Esophagus squamous epithelium (tissue), 5 donors: Measurements from ENCODE around the gene KLC1. TPM values are rescaled to one million over a fixed set of nuclear protein-coding genes. Genes with fewer than 3 reads are reported as not detected.

Experiments
- DNase-seq: peaks from one replicate; lab custom pipeline; 2025; lab: John Stamatoyannopoulos, UW
- H3K27ac ChIP-seq, 4 donors: fragments of 200-600 bp; sonication (generic); one replicate each; pipeline ENCODE4 v1.5.1; 2016 to 2019; ENCODE audit warnings: mild to moderate bottlenecking in 1 of 4
- H3K27me3 ChIP-seq, 4 donors: fragments of 200-600 bp; sonication (generic); 1 replicate in 3 of 4; 2 replicates in 1 of 4; pipeline versions ENCODE4 v1.5.1 to v1.6.0; 2017 to 2021; ENCODE audit warnings: antibody characterized with exemption in 1 of 4
- H3K36me3 ChIP-seq, 3 donors: fragments of 200-600 bp; sonication (generic); one replicate each; pipeline ENCODE4 v1.5.1; 2016 to 2019
- H3K4me1 ChIP-seq, 3 donors: fragments of 200-600 bp; sonication (generic); one replicate each; pipeline ENCODE4 v1.5.1; 2017 to 2019
- H3K4me3 ChIP-seq, 4 donors: fragments of 200-600 bp; sonication (generic); 1 replicate in 3 of 4; 2 replicates in 1 of 4; pipeline ENCODE4 v1.5.1; 2016 to 2019; ENCODE audit warnings: mild to moderate bottlenecking in 2 of 4, moderate library complexity in 1 of 4
- H3K9me3 ChIP-seq, 3 donors: fragments of 200-600 bp; sonication (generic); one replicate each; pipeline ENCODE4 v1.5.1; 2016 to 2019
- POLR2A ChIP-seq, 4 donors: fragments of 450-650 bp; IDR thresholded peaks; one replicate each; pipeline ENCODE4 v1.6.1; 2017; ENCODE audit warnings: antibody characterized with exemption in 4 of 4, mild to moderate bottlenecking in 4 of 4, moderate library complexity in 3 of 4
- WGBS, 2 donors: methylation state at CpG; one replicate each; pipeline ENCODE4 v1.1.5; 2018; 5-methylcytosine and 5-hydroxymethylcytosine counted together
- intact Hi-C: fragments of 100-400 bp; cut with DNase I; formaldehyde crosslinking; loops from one replicate; pipeline ENCODE4 v1.15.0; 2022
- total RNA-seq, 4 donors: library from RNA; depleted of rRNA; stranded (reverse); fragments of >200 nt; gene quantifications; one replicate each; pipeline ENCODE4 v1.1.0, GENCODE V29; 2016
- TF ChIP-seq, protein P1 (sequence below), 6 experiments: fragments of 450-650 bp in 4 of 6; fragments of 200-600 bp in 2 of 6; sonication (generic) in 2 of 6; IDR thresholded peaks; one replicate each; pipeline ENCODE4 v1.5.1; 2016 to 2019; ENCODE audit warnings: antibody characterized with exemption in 6 of 6, mild to moderate bottlenecking in 4 of 6, moderate library complexity in 4 of 6
- donor health status: DM: yes; HTN: yes; CAD: no.

The KLC1 gene
- total RNA-seq, 4 donors from 2014 or later = 101 to 285 (median 194) TPM

DNA sequence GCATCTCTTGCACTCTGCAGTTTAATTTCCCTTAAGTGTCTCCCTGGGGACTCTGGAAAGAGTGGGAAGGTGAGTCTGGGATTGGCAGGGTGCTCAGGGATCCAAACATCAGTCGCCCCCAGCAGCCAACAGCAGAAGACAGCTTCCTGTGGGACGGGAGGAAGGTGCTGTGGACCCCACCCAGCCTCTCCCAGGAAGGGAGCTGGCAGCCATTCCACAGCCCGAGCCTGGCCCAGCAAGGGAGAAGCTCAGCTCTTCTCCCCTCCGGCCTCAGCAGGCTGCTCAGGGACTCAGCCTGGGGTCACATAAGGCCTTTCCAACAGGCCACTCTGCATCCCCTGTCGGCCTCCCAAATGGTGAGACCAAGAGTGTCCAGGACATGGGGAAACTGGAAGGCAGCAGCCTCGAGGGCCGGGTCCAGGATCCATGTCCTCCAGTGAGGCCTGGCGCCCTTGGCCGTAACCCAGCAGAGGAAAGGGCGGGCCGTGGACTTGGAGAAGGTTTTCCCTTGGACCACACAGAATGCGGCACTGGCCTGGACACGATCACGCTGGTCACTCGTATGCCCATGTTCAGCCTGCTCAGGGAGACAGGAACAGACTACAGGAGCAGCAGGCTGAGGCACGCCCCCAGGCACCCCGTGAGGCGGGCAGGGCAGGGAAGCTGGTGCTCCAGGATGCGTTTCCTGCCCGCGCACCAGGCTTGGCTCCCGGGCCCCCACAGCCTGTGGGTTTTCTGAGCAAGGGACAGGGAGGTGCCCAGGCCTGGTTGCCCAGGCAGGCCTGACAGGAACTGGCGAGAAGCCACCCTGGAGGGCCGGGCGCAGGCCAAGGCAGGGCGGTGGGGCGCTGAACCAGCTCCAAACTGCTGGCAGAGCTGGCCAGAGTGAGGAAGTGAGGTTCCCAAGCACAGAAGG lies 82.8 kb downstream of the KLC1 start:
- WGBS, 2 donors = 19 to 36% methylated on average over 4 to 8 of the region's 27 CpGs
- intact Hi-C loops = no loop called here
- H3K27ac ChIP-seq = peak overlapping the region; percentile 87 to 94 (median 90)
- TF ChIP-seq POLR2A (IDR thresholded peaks at IDR 0.05) = no peak
- TF ChIP-seq, protein P1, sequence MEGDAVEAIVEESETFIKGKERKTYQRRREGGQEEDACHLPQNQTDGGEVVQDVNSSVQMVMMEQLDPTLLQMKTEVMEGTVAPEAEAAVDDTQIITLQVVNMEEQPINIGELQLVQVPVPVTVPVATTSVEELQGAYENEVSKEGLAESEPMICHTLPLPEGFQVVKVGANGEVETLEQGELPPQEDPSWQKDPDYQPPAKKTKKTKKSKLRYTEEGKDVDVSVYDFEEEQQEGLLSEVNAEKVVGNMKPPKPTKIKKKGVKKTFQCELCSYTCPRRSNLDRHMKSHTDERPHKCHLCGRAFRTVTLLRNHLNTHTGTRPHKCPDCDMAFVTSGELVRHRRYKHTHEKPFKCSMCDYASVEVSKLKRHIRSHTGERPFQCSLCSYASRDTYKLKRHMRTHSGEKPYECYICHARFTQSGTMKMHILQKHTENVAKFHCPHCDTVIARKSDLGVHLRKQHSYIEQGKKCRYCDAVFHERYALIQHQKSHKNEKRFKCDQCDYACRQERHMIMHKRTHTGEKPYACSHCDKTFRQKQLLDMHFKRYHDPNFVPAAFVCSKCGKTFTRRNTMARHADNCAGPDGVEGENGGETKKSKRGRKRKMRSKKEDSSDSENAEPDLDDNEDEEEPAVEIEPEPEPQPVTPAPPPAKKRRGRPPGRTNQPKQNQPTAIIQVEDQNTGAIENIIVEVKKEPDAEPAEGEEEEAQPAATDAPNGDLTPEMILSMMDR (IDR thresholded peaks at IDR 0.05) = no peak
- peak overlapping the region in 1 of 4 donors; percentile 28 for H3K4me3 ChIP-seq
- no peak for DNase-seq
- H3K36me3 ChIP-seq = peaks cover 0 to 16% (median 9%) of the 10 kb centered on the region in 3 donors
- H3K4me1 ChIP-seq = peaks cover 65 to 91% (median 75%) of the 10 kb centered on the region in 3 donors
- H3K9me3 ChIP-seq = no peaks in the 10 kb centered on the region
- no peaks in the 10 kb centered on the region for H3K27me3 ChIP-seq

DNA sequence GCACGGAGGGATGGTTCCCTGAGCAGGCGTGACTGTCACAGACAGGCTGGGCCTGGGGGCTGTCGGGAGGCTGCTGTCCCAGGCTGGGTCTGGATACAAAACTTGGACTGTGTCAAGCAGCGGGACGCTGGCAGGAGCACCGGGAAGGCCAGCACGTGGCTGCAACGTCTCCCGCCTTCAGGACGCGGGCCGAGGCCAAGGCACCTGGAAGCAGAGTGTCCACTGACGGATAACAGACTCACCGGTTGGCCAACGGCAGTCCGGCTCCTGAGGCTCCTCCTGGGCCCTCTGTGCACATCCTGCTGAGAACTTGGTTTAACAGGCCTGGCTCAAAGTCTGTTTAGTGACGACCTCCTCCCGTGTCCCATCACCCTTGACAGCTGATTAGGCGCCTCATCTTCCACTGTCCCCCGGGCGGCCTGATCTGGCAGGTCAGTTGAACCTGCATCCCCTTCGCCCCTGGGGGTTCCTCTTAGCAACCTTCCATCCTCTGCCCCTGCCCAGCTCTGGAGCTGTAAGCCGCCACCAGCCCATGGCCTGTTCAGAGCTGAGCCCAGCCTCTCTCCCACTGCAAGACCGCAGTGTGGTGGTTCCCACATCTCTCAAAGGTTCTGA lies 83.7 kb downstream of the KLC1 start:
- H3K27me3 ChIP-seq = no peaks in the 10 kb centered on the region
- WGBS, 2 donors = 63 to 65% methylated on average over 9 to 16 of the region's 24 CpGs
- intact Hi-C loops = no loop called here
- no peaks in the 10 kb centered on the region for H3K9me3 ChIP-seq
- TF ChIP-seq POLR2A (IDR thresholded peaks at IDR 0.05) = no peak
- TF ChIP-seq, protein P1 (IDR thresholded peaks at IDR 0.05) = no peak
- H3K27ac ChIP-seq = peak overlapping the region; percentile 87 to 94 (median 90)
- H3K36me3 ChIP-seq = peaks cover 0 to 10% (median under 1%) of the 10 kb centered on the region in 3 donors
- peaks cover 65 to 91% (median 84%) of the 10 kb centered on the region in 3 donors for H3K4me1 ChIP-seq
- no peak for DNase-seq
- peak overlapping the region in 1 of 4 donors; percentile 3 for H3K4me3 ChIP-seq

DNA sequence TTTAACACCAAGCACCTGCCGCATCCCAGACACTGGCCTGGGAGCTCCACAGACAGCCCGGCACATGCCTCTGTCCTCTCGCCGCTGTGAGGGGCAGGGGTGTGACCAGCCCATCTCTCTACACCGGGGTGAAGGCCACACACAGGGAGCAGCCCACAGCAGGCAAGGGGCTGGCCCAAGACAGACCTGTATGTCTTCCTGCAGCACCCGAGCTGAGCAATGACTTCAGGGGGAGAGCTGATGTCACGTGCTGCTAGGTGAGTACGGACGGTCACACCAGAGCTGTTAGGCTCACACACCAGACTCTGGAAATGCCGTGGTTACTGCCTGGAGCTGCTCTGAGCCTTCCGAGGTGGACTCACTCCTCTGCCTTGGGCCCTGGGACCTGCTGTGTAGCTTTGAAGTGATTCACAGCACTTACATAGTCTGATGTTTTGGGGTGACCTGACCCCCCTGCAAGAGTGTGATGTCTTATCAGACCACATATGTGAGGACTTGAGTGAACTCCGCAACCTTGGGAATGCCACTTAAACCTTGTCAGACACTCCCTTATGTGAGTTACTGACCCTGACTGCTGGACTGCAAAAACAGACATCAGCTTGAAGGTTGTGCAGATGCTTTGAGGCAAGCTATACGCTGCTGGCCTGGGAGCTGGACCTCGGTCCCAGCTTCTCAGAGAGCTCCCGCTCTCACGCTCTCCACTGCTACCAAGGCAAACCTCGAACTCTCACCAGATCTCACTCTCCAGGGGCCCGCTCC lies 84.5 kb downstream of the KLC1 start:
- Histone ChIP-seq H3K27ac (peak overlapping the region in 3 of 4 donors; percentile 16 to 94 (median 91)), H3K4me1 (peaks cover 61 to 91% (median 84%) of the 10 kb centered on the region in 3 donors), H3K4me3 (no peak overlapping the region), H3K27me3 (no peaks in the 10 kb centered on the region), H3K36me3 (peaks cover 0 to 13% (median 0%) of the 10 kb centered on the region in 3 donors), H3K9me3 (no peaks in the 10 kb centered on the region)
- intact Hi-C loops = no loop called here
- no peak for TF ChIP-seq POLR2A (IDR thresholded peaks at IDR 0.05)
- TF ChIP-seq, protein P1 (IDR thresholded peaks at IDR 0.05) = no peak
- WGBS, 2 donors = 87 to 97% methylated on average over 6 of the region's 18 CpGs
- DNase-seq = no peak

DNA sequence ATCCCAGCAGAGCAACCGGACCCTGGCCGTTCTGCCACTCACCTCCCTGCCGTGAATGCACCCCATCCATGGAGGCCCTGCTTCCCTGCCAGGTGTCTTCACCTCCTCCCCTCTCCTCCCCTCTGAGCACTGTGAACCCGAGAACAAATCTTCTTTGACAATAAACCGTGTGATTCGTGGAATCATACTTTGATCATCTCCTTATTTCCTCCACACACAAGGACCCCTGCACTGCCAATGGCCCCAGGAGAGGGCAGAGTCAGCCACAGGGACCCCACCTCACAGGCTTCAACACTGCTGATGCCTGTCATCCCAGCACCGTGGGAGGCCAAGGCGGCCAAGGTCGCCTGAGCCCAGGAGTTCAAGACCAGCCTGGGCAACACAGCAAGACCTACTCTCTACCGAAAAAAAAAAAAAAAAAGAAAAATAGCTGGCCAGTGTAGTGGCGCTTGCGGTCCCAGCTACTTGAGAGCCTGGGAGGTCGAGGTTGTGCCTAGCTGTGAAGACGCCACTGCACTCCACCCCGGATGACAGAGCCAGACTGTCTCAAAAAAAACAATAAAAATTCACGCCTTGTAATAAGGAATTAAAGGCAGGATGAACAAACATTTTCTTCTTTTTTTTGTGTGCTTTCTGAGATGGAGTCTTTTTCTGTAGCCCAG lies 85.2 kb downstream of the KLC1 start:
- Histone ChIP-seq H3K9me3 (no peaks in the 10 kb centered on the region), H3K27me3 (no peaks in the 10 kb centered on the region), H3K4me3 (peak overlapping the region in 3 of 4 donors; percentile 64 to 100 (median 87)), H3K4me1 (peaks cover 59 to 91% (median 84%) of the 10 kb centered on the region in 3 donors), H3K36me3 (peaks cover 0 to 13% (median 0%) of the 10 kb centered on the region in 3 donors), H3K27ac (peak overlapping the region in 2 of 4 donors; percentile 46 to 89)
- no peak for DNase-seq
- intact Hi-C loops = no loop called here
- no peak for TF ChIP-seq POLR2A (IDR thresholded peaks at IDR 0.05)
- TF ChIP-seq, protein P1 (IDR thresholded peaks at IDR 0.05) = no peak
- 47 to 50% methylated on average over 13 to 14 of the region's 16 CpGs for whole genome bisulfite sequencing, 2 donors
